HCT116 (cell line): ENCODE data around the gene AMBP.

Experiments
- CEBPB ChIP-seq: IDR thresholded peaks from 2 replicates; pipeline ENCODE4 v1.6.1; 2012; ENCODE audit warnings: low read depth
- CTCF ChIP-seq, 3 experiments: fragments of 200-600 bp in 1 of 3; sonication (generic) in 1 of 3; IDR thresholded peaks in 2 of 3; conservative IDR thresholded peaks in 1 of 3; 2 replicates each; pipeline ENCODE4 v1.5.1; 2012 to 2017; ENCODE audit warnings: low read depth in 2 of 3, low read length in 2 of 3, antibody characterized with exemption in 1 of 3, borderline replicate concordance in 1 of 3, control low read depth in 1 of 3, mild to moderate bottlenecking in 1 of 3, mixed read lengths in 1 of 3, mixed run types in 1 of 3, moderate library complexity in 1 of 3; ENCODE audit not compliant: insufficient read depth in 1 of 3
- POLR2AphosphoS5 ChIP-seq: IDR thresholded peaks from 2 replicates; pipeline ENCODE4 v1.6.1; 2011; ENCODE audit warnings: mild to moderate bottlenecking, low read depth, low read length, moderate library complexity
- YY1 ChIP-seq: IDR thresholded peaks from 2 replicates; pipeline ENCODE4 v1.6.1; 2011; ENCODE audit warnings: low read length, low read depth, moderate library complexity, mild to moderate bottlenecking; ENCODE audit not compliant: insufficient replicate concordance; ENCODE audit errors: extremely low read depth
- ZNF274 ChIP-seq: fragments of 200-500 bp; sonication (Bioruptor generic); IDR thresholded peaks from 2 replicates; pipeline ENCODE4 v1.6.1; 2014; ENCODE audit warnings: mild to moderate bottlenecking, low read depth, low read length, inconsistent platforms

- TF ChIP-seq YY1: no peak
- TF ChIP-seq POLR2AphosphoS5: no peak
- no peak for TF ChIP-seq CTCF (IDR thresholded peaks at IDR 0.05 in 2 of 3, conservative IDR thresholded peaks at IDR 0.05 in 1 of 3; ENCODE audit: borderline replicate concordance in 1 of 3, insufficient read depth in 1 of 3, low read depth in 2 of 3, low read length in 2 of 3)
- TF ChIP-seq ZNF274: no peak
- TF ChIP-seq CEBPB: no peak
These were observed 40.9 kb downstream of the AMBP start for GRCh38 chr9:114037249-114037648.
